Measurements from ENCODE around the gene SMARCA2.

The SMARCA2 gene

DNA sequence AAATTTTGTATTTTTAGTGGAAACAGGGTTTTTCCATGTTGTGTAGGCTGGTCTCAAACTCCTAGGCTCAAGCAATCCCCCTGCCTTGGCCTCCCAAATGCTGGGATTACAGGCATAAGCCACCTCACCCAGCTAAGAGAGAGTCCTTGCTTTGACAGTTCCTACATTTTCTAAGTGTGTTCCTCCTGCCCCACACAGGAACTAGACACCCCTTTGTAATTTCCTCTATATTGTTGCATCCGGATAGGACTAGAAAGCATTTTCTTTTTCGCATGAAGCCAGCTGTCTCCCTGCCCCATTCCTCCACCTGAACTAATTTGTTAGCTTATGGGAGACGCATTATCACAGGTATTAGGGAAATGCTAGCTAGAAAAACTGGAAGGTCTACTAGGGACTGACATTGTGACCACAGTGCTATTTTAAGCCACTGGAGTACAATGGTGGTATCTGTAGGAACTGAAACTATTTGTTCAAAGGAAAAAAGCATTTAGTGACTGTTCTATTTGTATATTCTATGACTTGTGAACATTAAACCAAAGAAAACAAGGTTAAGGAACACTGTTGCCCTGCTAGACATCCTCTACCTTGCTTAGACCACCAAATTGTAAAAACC, 214.1 kb downstream of the SMARCA2 start:
- Histone ChIP-seq H3K36me3 (ENCODE audit: low read depth) (no peaks in the 10 kb centered on the region), H3K9me3 (ENCODE audit: severe bottlenecking) (no peaks in the 10 kb centered on the region), H3K27ac (ENCODE audit: poor library complexity, severe bottlenecking) (no peak overlapping the region), H3K4me3 (ENCODE audit: severe bottlenecking) (no peak overlapping the region), H3K27me3 (ENCODE audit: insufficient read depth, poor library complexity, severe bottlenecking) (no peaks in the 10 kb centered on the region), H3K4me1 (ENCODE audit: insufficient read depth, poor library complexity, severe bottlenecking) (no peaks in the 10 kb centered on the region)
- no peak for ATAC-seq (ENCODE audit: low read depth)
- TF ChIP-seq, protein P1, sequence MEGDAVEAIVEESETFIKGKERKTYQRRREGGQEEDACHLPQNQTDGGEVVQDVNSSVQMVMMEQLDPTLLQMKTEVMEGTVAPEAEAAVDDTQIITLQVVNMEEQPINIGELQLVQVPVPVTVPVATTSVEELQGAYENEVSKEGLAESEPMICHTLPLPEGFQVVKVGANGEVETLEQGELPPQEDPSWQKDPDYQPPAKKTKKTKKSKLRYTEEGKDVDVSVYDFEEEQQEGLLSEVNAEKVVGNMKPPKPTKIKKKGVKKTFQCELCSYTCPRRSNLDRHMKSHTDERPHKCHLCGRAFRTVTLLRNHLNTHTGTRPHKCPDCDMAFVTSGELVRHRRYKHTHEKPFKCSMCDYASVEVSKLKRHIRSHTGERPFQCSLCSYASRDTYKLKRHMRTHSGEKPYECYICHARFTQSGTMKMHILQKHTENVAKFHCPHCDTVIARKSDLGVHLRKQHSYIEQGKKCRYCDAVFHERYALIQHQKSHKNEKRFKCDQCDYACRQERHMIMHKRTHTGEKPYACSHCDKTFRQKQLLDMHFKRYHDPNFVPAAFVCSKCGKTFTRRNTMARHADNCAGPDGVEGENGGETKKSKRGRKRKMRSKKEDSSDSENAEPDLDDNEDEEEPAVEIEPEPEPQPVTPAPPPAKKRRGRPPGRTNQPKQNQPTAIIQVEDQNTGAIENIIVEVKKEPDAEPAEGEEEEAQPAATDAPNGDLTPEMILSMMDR (IDR thresholded peaks at IDR 0.05; ENCODE audit: poor library complexity, severe bottlenecking), result no peak
- DNase-seq (ENCODE audit: low spot score), result no peak

DNA sequence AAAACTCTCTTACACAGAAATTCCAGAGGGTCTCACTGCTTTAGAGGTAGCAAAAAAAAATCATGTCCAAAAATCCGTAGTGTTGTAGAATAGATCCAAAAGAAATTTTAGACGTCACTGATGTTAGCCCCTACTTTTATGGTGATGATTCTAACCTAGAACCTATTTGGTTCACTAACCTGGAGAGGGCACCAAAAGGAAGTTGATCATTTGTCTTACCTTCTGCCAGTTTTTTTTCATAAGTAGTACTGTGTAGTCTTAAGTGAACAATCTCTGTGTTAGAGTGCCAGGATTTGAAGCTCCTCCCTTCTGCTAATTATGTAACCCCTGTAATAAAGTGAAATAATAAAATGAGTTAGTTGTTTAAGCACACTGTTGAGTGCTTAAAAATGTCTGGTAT, 215.2 kb downstream of the SMARCA2 start:
- TF ChIP-seq, protein P1 (IDR thresholded peaks at IDR 0.05; ENCODE audit: poor library complexity, severe bottlenecking), result peak; percentile 20
- H3K27me3 ChIP-seq (ENCODE audit: insufficient read depth, poor library complexity, severe bottlenecking), result no peaks in the 10 kb centered on the region
- no peak overlapping the region for H3K27ac ChIP-seq (ENCODE audit: poor library complexity, severe bottlenecking)
- no peak for DNase-seq (ENCODE audit: low spot score)
- no peaks in the 10 kb centered on the region for H3K36me3 ChIP-seq (ENCODE audit: low read depth)
- H3K4me3 ChIP-seq (ENCODE audit: severe bottlenecking), result no peak overlapping the region
- ATAC-seq (ENCODE audit: low read depth), result peak; percentile 41; the same call in 1 of the 3 replicates
- H3K4me1 ChIP-seq (ENCODE audit: insufficient read depth, poor library complexity, severe bottlenecking), result no peaks in the 10 kb centered on the region
- no peaks in the 10 kb centered on the region for H3K9me3 ChIP-seq (ENCODE audit: severe bottlenecking)

DNA sequence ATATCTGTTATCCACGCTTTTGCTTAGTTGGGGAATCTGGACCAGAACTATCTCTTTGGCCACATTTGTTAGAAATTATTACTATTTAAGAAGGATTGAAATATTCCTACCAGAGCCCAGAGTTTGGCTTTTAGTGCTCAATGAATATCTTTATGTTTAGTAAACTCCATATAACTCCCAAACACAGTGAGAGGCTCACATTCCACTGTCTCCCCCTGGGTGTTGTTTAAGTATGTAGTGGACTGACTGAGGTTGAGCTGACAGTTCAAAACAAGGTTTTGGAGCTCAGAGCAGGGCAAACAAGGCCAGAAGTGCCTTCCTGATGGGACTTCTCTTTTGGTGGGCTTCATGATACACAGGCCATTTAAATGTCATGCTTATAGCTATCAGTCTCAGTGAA, 216.0 kb downstream of the SMARCA2 start:
- no peak overlapping the region for H3K4me3 ChIP-seq (ENCODE audit: severe bottlenecking)
- TF ChIP-seq, protein P1 (IDR thresholded peaks at IDR 0.05; ENCODE audit: poor library complexity, severe bottlenecking), result no peak
- no peaks in the 10 kb centered on the region for H3K4me1 ChIP-seq (ENCODE audit: insufficient read depth, poor library complexity, severe bottlenecking)
- no peaks in the 10 kb centered on the region for H3K27me3 ChIP-seq (ENCODE audit: insufficient read depth, poor library complexity, severe bottlenecking)
- ATAC-seq (ENCODE audit: low read depth) (no peak), DNase-seq (ENCODE audit: low spot score) (no peak)
- no peaks in the 10 kb centered on the region for H3K36me3 ChIP-seq (ENCODE audit: low read depth)
- H3K9me3 ChIP-seq (ENCODE audit: severe bottlenecking), result no peaks in the 10 kb centered on the region
- H3K27ac ChIP-seq (ENCODE audit: poor library complexity, severe bottlenecking), result no peak overlapping the region

DNA sequence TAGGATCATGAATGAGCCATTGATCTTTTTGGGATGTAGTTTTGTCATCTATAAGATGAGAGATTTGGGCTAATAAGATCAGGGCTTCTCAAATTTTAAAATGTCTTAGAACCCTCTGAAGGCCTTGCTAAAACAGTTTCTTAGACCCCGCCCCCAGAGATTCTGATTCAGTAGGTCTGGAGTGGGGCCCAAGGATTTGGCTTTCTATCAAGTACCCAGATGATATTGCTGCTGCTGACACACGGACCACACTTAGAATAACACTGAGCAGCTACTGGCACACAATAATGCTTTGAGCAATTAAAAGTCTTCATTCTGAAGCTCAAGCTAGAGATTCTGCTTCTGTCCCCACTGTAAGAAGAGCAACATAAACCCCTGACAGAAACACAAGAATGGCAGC, 216.7 kb downstream of the SMARCA2 start:
- no peaks in the 10 kb centered on the region for H3K9me3 ChIP-seq (ENCODE audit: severe bottlenecking)
- ATAC-seq (ENCODE audit: low read depth) (no peak), DNase-seq (ENCODE audit: low spot score) (no peak)
- TF ChIP-seq, protein P1 (IDR thresholded peaks at IDR 0.05; ENCODE audit: poor library complexity, severe bottlenecking), result no peak
- H3K27ac ChIP-seq (ENCODE audit: poor library complexity, severe bottlenecking), result no peak overlapping the region
- no peaks in the 10 kb centered on the region for H3K36me3 ChIP-seq (ENCODE audit: low read depth)
- no peak overlapping the region for H3K4me3 ChIP-seq (ENCODE audit: severe bottlenecking)
- H3K4me1 ChIP-seq (ENCODE audit: insufficient read depth, poor library complexity, severe bottlenecking), result no peaks in the 10 kb centered on the region
- no peaks in the 10 kb centered on the region for H3K27me3 ChIP-seq (ENCODE audit: insufficient read depth, poor library complexity, severe bottlenecking)

DNA sequence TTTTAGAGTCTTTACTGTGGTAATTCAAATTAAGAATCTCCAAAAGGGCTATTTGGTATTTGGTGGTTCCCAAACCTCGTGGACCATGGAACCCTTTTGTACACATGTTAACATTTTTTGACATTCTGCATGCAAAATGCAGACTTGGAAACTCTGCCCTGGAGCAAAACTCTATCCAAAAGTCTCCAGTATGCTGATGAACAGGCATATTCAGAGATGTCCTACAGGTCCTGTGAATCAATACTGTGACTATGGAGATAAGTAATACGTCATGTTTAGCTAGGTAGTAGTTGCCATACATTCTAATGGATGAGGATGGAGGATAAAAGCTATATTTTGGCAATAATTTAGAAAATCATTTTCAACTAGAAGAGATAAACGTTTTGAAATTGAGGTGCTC, 218.1 kb downstream of the SMARCA2 start:
- TF ChIP-seq, protein P1 (IDR thresholded peaks at IDR 0.05; ENCODE audit: poor library complexity, severe bottlenecking), result no peak
- Histone ChIP-seq H3K9me3 (ENCODE audit: severe bottlenecking) (no peaks in the 10 kb centered on the region), H3K27me3 (ENCODE audit: insufficient read depth, poor library complexity, severe bottlenecking) (no peaks in the 10 kb centered on the region), H3K36me3 (ENCODE audit: low read depth) (no peaks in the 10 kb centered on the region), H3K4me3 (ENCODE audit: severe bottlenecking) (no peak overlapping the region), H3K27ac (ENCODE audit: poor library complexity, severe bottlenecking) (no peak overlapping the region), H3K4me1 (ENCODE audit: insufficient read depth, poor library complexity, severe bottlenecking) (no peaks in the 10 kb centered on the region)
- DNase-seq (ENCODE audit: low spot score) (no peak), ATAC-seq (ENCODE audit: low read depth) (no peak)
